C4-2B (cell line): ENCODE measurements around the gene CLIC4.

Experiments
- ZFX ChIP-seq: fragments of 450-650 bp; IDR thresholded peaks from 2 replicates; pipeline ENCODE4 v1.6.1; 2017
- TF ChIP-seq, protein P1 (sequence below): fragments of 450-650 bp; conservative IDR thresholded peaks from 2 replicates; pipeline ENCODE4 v1.5.1; 2017; ENCODE audit warnings: mild to moderate bottlenecking

DNA sequence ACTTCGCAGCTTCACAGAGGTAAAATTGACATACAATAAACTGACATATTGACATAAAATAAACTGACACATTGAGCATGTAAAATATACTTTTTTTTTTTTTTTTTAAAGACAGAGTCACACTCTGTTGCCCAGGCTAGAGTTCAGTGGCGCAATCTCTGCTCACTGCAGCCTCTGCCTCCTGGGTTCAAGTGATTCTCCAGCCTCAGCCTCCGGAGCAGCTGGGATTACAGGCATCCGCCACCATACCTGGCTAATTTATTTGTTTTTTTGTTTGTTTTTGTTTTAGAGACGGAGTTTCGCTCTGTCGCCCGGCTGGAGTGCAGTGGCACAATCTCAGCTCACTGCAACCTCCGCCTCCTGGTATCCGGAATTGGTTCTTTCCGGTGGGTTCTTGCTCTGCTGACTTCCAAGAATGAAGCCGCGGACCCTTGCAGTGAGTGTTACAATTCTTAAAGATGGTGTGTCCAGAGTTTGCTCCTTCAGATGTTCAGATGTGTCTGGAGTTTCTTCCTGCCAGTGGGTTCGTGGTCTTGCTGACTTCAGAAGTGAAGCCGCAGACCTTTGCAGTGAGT, 48.4 kb upstream of the CLIC4 start:
- TF ChIP-seq, protein P1, sequence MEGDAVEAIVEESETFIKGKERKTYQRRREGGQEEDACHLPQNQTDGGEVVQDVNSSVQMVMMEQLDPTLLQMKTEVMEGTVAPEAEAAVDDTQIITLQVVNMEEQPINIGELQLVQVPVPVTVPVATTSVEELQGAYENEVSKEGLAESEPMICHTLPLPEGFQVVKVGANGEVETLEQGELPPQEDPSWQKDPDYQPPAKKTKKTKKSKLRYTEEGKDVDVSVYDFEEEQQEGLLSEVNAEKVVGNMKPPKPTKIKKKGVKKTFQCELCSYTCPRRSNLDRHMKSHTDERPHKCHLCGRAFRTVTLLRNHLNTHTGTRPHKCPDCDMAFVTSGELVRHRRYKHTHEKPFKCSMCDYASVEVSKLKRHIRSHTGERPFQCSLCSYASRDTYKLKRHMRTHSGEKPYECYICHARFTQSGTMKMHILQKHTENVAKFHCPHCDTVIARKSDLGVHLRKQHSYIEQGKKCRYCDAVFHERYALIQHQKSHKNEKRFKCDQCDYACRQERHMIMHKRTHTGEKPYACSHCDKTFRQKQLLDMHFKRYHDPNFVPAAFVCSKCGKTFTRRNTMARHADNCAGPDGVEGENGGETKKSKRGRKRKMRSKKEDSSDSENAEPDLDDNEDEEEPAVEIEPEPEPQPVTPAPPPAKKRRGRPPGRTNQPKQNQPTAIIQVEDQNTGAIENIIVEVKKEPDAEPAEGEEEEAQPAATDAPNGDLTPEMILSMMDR = no peak
- no peak for TF ChIP-seq ZFX
